HG03196 (cell line): Measurements from ENCODE around the gene CMTM4.
"Not testable (repeated sequence)": the region's sequence is repeated elsewhere in the genome, so short reads cannot be mapped to it uniquely, and the experiment has no call there.

Source experiments
- ATAC-seq: cut with Tn5 transposase; IDR thresholded peaks from one replicate; pipeline ENCODE4 v1.9.1; 2021; ENCODE audit not compliant: unreplicated experiment

CMTM4 gene

DNA sequence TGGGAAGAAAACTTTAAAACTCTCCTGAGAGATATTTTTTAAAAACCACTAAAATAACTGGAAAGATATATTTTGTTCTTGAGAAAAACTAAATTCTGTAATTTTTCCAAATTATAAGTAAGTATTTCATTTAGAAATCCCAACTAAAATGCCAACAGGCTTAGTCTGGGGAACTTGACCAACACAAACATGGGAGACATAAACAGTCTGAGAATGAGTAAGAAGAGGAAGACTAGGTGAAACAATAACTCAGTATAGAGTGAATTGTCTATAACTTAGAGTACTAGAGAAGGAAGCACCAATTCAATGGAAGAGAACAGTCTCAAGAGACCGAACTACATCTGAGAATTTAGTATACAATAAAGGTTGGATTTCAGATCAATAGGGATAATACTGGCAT, 127.4 kb downstream of the CMTM4 start:
- ATAC-seq, result no peak

DNA sequence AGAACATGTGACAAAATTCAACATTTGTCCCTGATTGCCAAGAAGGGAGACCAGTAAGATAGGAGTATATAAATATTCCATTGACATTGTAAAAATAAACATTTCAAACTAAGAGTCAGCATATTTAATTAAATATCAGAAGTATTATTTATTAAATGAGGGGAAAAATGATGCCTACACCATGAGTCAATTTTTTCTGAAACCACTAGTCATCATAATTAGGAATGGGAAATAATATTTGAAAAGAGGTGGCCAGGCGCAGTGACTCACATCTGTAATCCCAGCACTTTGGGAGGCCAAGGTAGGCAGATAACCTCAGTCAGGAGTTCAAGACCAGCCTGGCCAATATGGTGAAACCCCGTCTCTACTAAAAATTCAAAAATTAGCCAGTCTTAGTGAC, 128.2 kb downstream of the CMTM4 start:
- ATAC-seq, result no peak

- ATAC-seq, result not testable (repeated sequence)
Measured at GRCh38 chr16:66567270-66567669, 129.3 kb downstream of the CMTM4 start.

- no peak for ATAC-seq
Measured at GRCh38 chr16:66566051-66566901, 130.3 kb downstream of the CMTM4 start, which contains the start of gene CMTM1. TSS of gene CMTM1 (plus strand) at chr16:66566439. CDS start at chr16:66566514, 75 bp downstream.
